ENCODE results near the gene SPEG.

The SPEG gene

GRCh38 chr2:219465659-219466561 is 31.3 kb downstream of the SPEG start:
- DNase-seq: no peak

- DNase-seq: no peak
Measured at GRCh38 chr2:219466816-219467735, 32.4 kb downstream of the SPEG start.

GRCh38 chr2:219467736-219468075 is 33.1 kb downstream of the SPEG start:
- DNase-seq: no peak

- no peak for DNase-seq
Measured at GRCh38 chr2:219468410-219469185, 34.0 kb downstream of the SPEG start.

- no peak for DNase-seq
Measured at GRCh38 chr2:219469186-219469724, 34.6 kb downstream of the SPEG start.

- DNase-seq: no peak
Measured at GRCh38 chr2:219470429-219470828, 35.8 kb downstream of the SPEG start.

- no peak for DNase-seq
Measured at GRCh38 chr2:219471476-219472371, 37.1 kb downstream of the SPEG start.

GRCh38 chr2:219472629-219473187 is 38.1 kb downstream of the SPEG start:
- no peak for DNase-seq

GRCh38 chr2:219473511-219473910 is 38.9 kb downstream of the SPEG start:
- DNase-seq: no peak

GRCh38 chr2:219474285-219475060 is 39.8 kb downstream of the SPEG start:
- no peak for DNase-seq

GRCh38 chr2:219475278-219475677 is 40.6 kb downstream of the SPEG start:
- no peak for DNase-seq

- DNase-seq: peak; percentile 43 to 50
Measured at GRCh38 chr2:219475697-219476651, 41.3 kb downstream of the SPEG start.

- no peak for DNase-seq
Measured at GRCh38 chr2:219476652-219477151, 42.1 kb downstream of the SPEG start.

GRCh38 chr2:219477179-219477578 is 42.5 kb downstream of the SPEG start:
- no peak for DNase-seq

GRCh38 chr2:219477815-219478214 is 43.2 kb downstream of the SPEG start:
- DNase-seq: no peak

- no peak for DNase-seq
Measured at GRCh38 chr2:219478916-219479315, 44.3 kb downstream of the SPEG start.

GRCh38 chr2:219480004-219480403 is 45.4 kb downstream of the SPEG start:
- no peak for DNase-seq

GRCh38 chr2:219482674-219483405 is 48.2 kb downstream of the SPEG start:
- no peak for DNase-seq
